HEK293 (cell line): ENCODE measurements around the gene PARPBP.

ENCODE experiments used
- CTCF ChIA-PET: fragments of 350-600 bp; formaldehyde crosslinking; extraction: SDS; loops from one replicate; lab custom pipeline; 2021; ENCODE audit warnings: antibody characterized with exemption; lab: Yijun Ruan, JAX
- POLR2A ChIA-PET: fragments of 300-600 bp; formaldehyde crosslinking; extraction: SDS; loops from one replicate; lab custom pipeline; 2020; ENCODE audit warnings: antibody characterized with exemption, inconsistent platforms; lab: Yijun Ruan, JAX
- H3K27ac ChIP-seq: fragments of 200-500 bp; sonication (Bioruptor generic); 2 replicates; pipeline ENCODE4 v1.5.1; 2014; ENCODE audit warnings: low read depth, low read length, control low read depth, inconsistent platforms; ENCODE audit errors: extremely low read depth
- H3K36me3 ChIP-seq, 2 experiments: fragments of 200-500 bp in 1 of 2; sonication (Bioruptor generic) in 1 of 2; 1 replicate in 1 of 2; 2 replicates in 1 of 2; pipeline ENCODE4 v1.5.1; 2014 to 2017; ENCODE audit warnings: inconsistent platforms in 2 of 2, low read length in 2 of 2; ENCODE audit not compliant: control insufficient read depth in 2 of 2, insufficient read depth in 1 of 2
- H3K4me1 ChIP-seq: fragments of 200-500 bp; sonication (Bioruptor generic); 2 replicates; pipeline ENCODE4 v1.5.1; 2014; ENCODE audit warnings: mild to moderate bottlenecking, low read length, inconsistent platforms; ENCODE audit not compliant: control insufficient read depth, insufficient read depth
- H3K4me3 ChIP-seq: 2 replicates; pipeline ENCODE4 v1.5.1; 2011; ENCODE audit warnings: low read depth, mild to moderate bottlenecking, control low read depth, low read length, moderate library complexity
- H3K9me3 ChIP-seq: fragments of 200-500 bp; sonication (Bioruptor generic); 2 replicates; pipeline ENCODE4 v1.5.1; 2014; ENCODE audit warnings: low read depth, low read length, inconsistent platforms; ENCODE audit not compliant: control insufficient read depth, insufficient read depth
- HOXC10 ChIP-seq: sonication (generic); formaldehyde crosslinking; IDR thresholded peaks from 2 replicates; pipeline ENCODE4 v1.8.1; 2023; ENCODE audit warnings: mild to moderate bottlenecking, missing genetic modification reagents
- REPIN1 ChIP-seq: fragments of 450-650 bp; formaldehyde crosslinking; IDR thresholded peaks from 2 replicates; pipeline ENCODE4 v1.5.1; 2017; ENCODE audit warnings: missing biosample characterization, missing genetic modification characterization, low read depth
- SCRT1 ChIP-seq: fragments of 450-650 bp; formaldehyde crosslinking; IDR thresholded peaks from 2 replicates; pipeline ENCODE4 v1.5.1; 2016; ENCODE audit warnings: missing biosample characterization, missing genetic modification characterization, borderline replicate concordance
- SETDB1 ChIP-seq: IDR thresholded peaks from one replicate; pipeline ENCODE4 v1.6.1; 2017; ENCODE audit warnings: mild to moderate bottlenecking, low read length, moderate library complexity, mixed read lengths; ENCODE audit not compliant: insufficient read length
- SP3 ChIP-seq: fragments of 450-650 bp; formaldehyde crosslinking; IDR thresholded peaks from 2 replicates; pipeline ENCODE4 v1.5.1; 2016; ENCODE audit warnings: missing biosample characterization, missing genetic modification characterization
- ZNF138 ChIP-seq: fragments of 450-650 bp; formaldehyde crosslinking; IDR thresholded peaks from 2 replicates; pipeline ENCODE4 v1.5.1; 2016; ENCODE audit warnings: missing biosample characterization, missing genetic modification characterization, borderline replicate concordance
- ZNF202 ChIP-seq: fragments of 450-650 bp; formaldehyde crosslinking; IDR thresholded peaks from 2 replicates; pipeline ENCODE4 v1.5.1; 2016; ENCODE audit warnings: missing biosample characterization, missing genetic modification characterization, borderline replicate concordance
- ZNF223 ChIP-seq: fragments of 450-650 bp; formaldehyde crosslinking; IDR thresholded peaks from 2 replicates; pipeline ENCODE4 v1.5.1; 2016; ENCODE audit warnings: missing biosample characterization, missing genetic modification characterization
- ZNF266 ChIP-seq: fragments of 450-650 bp; formaldehyde crosslinking; IDR thresholded peaks from 2 replicates; pipeline ENCODE4 v1.5.1; 2016; ENCODE audit warnings: missing biosample characterization, missing genetic modification characterization, low read depth
- ZNF292 ChIP-seq: fragments of 450-650 bp; formaldehyde crosslinking; IDR thresholded peaks from 2 replicates; pipeline ENCODE4 v1.5.1; 2016; ENCODE audit warnings: low read depth, missing biosample characterization, missing genetic modification characterization, borderline replicate concordance
- ZNF324 ChIP-seq: fragments of 450-650 bp; formaldehyde crosslinking; IDR thresholded peaks from 2 replicates; pipeline ENCODE4 v1.5.1; 2016; ENCODE audit warnings: missing biosample characterization, missing genetic modification characterization
- ZNF501 ChIP-seq: fragments of 450-650 bp; formaldehyde crosslinking; IDR thresholded peaks from 2 replicates; pipeline ENCODE4 v1.5.1; 2016; ENCODE audit warnings: missing biosample characterization, missing genetic modification characterization
- ZNF530 ChIP-seq: fragments of 450-650 bp; formaldehyde crosslinking; IDR thresholded peaks from 2 replicates; pipeline ENCODE4 v1.5.1; 2016; ENCODE audit warnings: low read depth, missing biosample characterization, missing genetic modification characterization
- ZNF654 ChIP-seq: fragments of 450-650 bp; formaldehyde crosslinking; IDR thresholded peaks from 2 replicates; pipeline ENCODE4 v1.5.1; 2016; ENCODE audit warnings: low read depth, missing biosample characterization, missing genetic modification characterization
- ZNF660 ChIP-seq: fragments of 450-650 bp; IDR thresholded peaks from 2 replicates; pipeline ENCODE4 v1.5.1; 2018; ENCODE audit warnings: missing biosample characterization, mild to moderate bottlenecking, missing genetic modification characterization
- ZNF664 ChIP-seq: fragments of 450-650 bp; formaldehyde crosslinking; IDR thresholded peaks from 2 replicates; pipeline ENCODE4 v1.5.1; 2016; ENCODE audit warnings: missing biosample characterization, missing genetic modification characterization
- ZNF76 ChIP-seq: fragments of 450-650 bp; formaldehyde crosslinking; IDR thresholded peaks from 2 replicates; pipeline ENCODE4; 2016; ENCODE audit warnings: low read depth, missing biosample characterization, missing genetic modification characterization, borderline replicate concordance
- ZNF776 ChIP-seq: fragments of 450-650 bp; formaldehyde crosslinking; IDR thresholded peaks from 2 replicates; pipeline ENCODE4 v1.5.0; 2017; ENCODE audit warnings: missing biosample characterization, missing genetic modification characterization, borderline replicate concordance
- ZXDB ChIP-seq: fragments of 450-650 bp; formaldehyde crosslinking; IDR thresholded peaks from 2 replicates; pipeline ENCODE4 v1.5.1; 2016; ENCODE audit warnings: missing biosample characterization, missing genetic modification characterization
- TF ChIP-seq, protein P1 (sequence below): fragments of 450-650 bp; formaldehyde crosslinking; IDR thresholded peaks from 2 replicates; pipeline ENCODE4 v1.5.1; 2017; ENCODE audit warnings: missing biosample characterization, missing genetic modification characterization
- TF ChIP-seq, protein P2 (sequence below): fragments of 450-650 bp; formaldehyde crosslinking; IDR thresholded peaks from 2 replicates; pipeline ENCODE4 v1.5.0; 2017; ENCODE audit warnings: missing biosample characterization, missing genetic modification characterization, borderline replicate concordance
- TF ChIP-seq, protein P3 (sequence below): fragments of 450-650 bp; formaldehyde crosslinking; IDR thresholded peaks from 2 replicates; pipeline ENCODE4 v1.5.1; 2017; ENCODE audit warnings: missing biosample characterization, missing genetic modification characterization
- TF ChIP-seq, protein P4 (sequence below): fragments of 450-650 bp; formaldehyde crosslinking; IDR thresholded peaks from 2 replicates; pipeline ENCODE4 v1.5.1; 2016; ENCODE audit warnings: missing biosample characterization, missing genetic modification characterization

The PARPBP gene

DNA sequence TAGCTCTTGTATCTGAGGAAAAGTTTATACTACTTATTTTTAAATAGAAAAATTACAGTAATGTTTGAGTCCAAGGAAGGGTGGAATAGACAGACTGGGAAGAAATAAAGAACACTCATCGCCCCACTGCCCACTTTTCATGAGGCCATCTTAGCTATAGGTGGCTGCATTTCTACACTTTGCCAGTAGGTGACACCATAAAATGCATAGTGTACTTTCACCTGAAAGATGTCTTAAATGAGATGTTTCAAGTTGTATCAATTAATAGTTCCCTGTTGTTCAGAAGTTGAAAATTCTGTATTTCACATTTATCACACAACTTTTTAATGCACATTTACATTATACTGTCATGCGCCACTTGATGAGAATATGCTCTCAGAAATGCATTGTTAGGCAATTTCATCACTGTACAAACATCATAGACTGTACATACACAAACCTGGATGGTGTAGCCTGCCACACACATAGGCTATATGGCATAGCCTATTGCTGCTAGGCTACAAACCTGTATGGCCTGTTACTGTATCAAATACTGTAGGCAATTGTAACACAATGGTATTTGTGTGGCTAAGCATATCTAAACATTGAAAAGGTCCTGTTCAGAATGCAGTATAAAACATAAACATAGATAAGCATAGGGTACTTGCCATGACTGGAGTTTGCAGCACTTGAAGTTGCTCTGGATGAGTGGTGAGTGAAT, 50.1 kb downstream of the PARPBP start:
- no peak overlapping the region for H3K27ac ChIP-seq
- POLR2A ChIA-PET: no interaction called here

DNA sequence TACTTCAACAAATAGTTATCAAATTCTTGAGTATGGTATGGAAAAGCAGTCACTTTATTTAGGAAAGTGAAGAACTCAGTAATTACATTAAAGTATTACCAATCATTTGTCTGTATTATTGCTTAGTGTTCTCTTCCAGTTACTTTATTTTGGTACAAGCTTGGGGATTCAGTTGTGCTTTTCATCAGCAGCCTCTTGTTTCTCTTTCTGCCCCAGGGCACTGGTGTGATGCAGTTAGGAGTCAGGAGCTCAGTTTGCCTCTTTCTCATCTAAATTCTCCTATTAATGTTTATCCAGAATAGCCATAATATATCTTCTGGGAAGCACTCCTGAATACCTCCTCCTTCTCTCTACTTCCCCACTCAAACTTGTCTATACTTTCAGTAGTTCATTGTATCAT, 52.0 kb downstream of the PARPBP start:
- Histone ChIP-seq H3K4me3 (no peak overlapping the region), H3K9me3 (no peaks in the 10 kb centered on the region), H3K4me1 (no peaks in the 10 kb centered on the region), H3K36me3 (peaks cover 9 to 14% of the 10 kb centered on the region in 2 experiments; a peak in 2 of 3 replicates)
- POLR2A ChIA-PET: interaction anchor here (0.6 kb wide), 1 partner anchor 36 kb away, joined by 3 read pairs; no protein-coding TSS in a partner anchor
- CTCF ChIA-PET: interaction anchor here (0.6 to 1.2 kb wide), 3 partner anchors 9 to 132 kb away, joined by 3 to 4 read pairs (median 3); no protein-coding TSS in a partner anchor
- TF ChIP-seq ZNF292 (tag by site-specific recombination) (no peak), ZNF776 (tag by site-specific recombination) (no peak), ZXDB (tag by site-specific recombination) (no peak), ZNF138 (tag by site-specific recombination) (no peak), ZNF223 (tag by site-specific recombination) (no peak), ZNF266 (no peak), ZNF660 (tag by site-specific recombination) (no peak), ZNF501 (tag by site-specific recombination) (no peak), ZNF202 (no peak)
- TF ChIP-seq, protein P1, sequence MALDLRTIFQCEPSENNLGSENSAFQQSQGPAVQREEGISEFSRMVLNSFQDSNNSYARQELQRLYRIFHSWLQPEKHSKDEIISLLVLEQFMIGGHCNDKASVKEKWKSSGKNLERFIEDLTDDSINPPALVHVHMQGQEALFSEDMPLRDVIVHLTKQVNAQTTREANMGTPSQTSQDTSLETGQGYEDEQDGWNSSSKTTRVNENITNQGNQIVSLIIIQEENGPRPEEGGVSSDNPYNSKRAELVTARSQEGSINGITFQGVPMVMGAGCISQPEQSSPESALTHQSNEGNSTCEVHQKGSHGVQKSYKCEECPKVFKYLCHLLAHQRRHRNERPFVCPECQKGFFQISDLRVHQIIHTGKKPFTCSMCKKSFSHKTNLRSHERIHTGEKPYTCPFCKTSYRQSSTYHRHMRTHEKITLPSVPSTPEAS (tag by site-specific recombination): no peak
- TF ChIP-seq, all 188 proteins: peak for 0
- H3K27ac ChIP-seq: no peak overlapping the region

More for the DNA sequence above, 50.1 kb downstream of the PARPBP start:
- Histone ChIP-seq H3K4me3 (no peak overlapping the region), H3K9me3 (no peaks in the 10 kb centered on the region), H3K36me3 (peaks cover 11 to 15% of the 10 kb centered on the region in 2 experiments; a peak in 1 of 3 replicates)
- CTCF ChIA-PET: interaction anchor here (0.6 to 1.7 kb wide), 16 partner anchors 8 to 611 kb away, joined by 3 to 7 read pairs (median 4); no protein-coding TSS in a partner anchor
- no peak for TF ChIP-seq SCRT1 (tag by site-specific recombination)
- no peak for TF ChIP-seq SP3
- peak; percentile 37; the same call in 1 of the 2 replicates for TF ChIP-seq ZNF664
- TF ChIP-seq ZNF654: peak; percentile 49
- TF ChIP-seq SETDB1: no peak
- TF ChIP-seq, all 188 proteins: peak for 2
- no peaks in the 10 kb centered on the region for H3K4me1 ChIP-seq

DNA sequence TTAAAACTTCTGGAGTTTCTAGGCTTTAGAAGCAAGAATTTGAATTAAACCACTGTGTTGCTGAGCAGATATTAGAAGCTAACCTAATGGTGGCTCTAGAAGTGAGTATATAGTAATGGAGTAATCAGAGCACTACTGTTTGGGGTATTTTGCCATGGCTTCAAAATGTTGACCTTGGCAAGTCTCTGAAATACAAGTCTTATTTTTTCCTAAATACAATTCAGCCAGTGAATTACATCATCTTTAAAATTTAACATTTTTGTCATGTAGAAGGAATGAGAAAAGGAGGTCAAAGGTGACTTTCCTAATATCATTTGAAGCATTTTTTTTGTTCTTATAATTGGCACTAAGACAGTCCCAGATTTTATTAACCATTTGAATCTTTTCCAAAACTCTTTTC, 52.5 kb downstream of the PARPBP start:
- ChIA-PET CTCF (interaction anchor here (0.6 to 1.2 kb wide), 3 partner anchors 9 to 132 kb away, joined by 3 to 4 read pairs (median 3); no protein-coding TSS in a partner anchor), POLR2A (interaction anchor here (0.6 kb wide), 1 partner anchor 36 kb away, joined by 3 read pairs; no protein-coding TSS in a partner anchor)
- TF ChIP-seq ZNF530 (tag by site-specific recombination): no peak
- no peak for TF ChIP-seq HOXC10 (CRISPR knock-in tag)
- TF ChIP-seq ZNF76 (tag by site-specific recombination): no peak
- no peak for TF ChIP-seq REPIN1
- TF ChIP-seq, protein P2, sequence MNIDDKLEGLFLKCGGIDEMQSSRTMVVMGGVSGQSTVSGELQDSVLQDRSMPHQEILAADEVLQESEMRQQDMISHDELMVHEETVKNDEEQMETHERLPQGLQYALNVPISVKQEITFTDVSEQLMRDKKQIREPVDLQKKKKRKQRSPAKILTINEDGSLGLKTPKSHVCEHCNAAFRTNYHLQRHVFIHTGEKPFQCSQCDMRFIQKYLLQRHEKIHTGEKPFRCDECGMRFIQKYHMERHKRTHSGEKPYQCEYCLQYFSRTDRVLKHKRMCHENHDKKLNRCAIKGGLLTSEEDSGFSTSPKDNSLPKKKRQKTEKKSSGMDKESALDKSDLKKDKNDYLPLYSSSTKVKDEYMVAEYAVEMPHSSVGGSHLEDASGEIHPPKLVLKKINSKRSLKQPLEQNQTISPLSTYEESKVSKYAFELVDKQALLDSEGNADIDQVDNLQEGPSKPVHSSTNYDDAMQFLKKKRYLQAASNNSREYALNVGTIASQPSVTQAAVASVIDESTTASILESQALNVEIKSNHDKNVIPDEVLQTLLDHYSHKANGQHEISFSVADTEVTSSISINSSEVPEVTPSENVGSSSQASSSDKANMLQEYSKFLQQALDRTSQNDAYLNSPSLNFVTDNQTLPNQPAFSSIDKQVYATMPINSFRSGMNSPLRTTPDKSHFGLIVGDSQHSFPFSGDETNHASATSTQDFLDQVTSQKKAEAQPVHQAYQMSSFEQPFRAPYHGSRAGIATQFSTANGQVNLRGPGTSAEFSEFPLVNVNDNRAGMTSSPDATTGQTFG: no peak
- TF ChIP-seq, protein P3, sequence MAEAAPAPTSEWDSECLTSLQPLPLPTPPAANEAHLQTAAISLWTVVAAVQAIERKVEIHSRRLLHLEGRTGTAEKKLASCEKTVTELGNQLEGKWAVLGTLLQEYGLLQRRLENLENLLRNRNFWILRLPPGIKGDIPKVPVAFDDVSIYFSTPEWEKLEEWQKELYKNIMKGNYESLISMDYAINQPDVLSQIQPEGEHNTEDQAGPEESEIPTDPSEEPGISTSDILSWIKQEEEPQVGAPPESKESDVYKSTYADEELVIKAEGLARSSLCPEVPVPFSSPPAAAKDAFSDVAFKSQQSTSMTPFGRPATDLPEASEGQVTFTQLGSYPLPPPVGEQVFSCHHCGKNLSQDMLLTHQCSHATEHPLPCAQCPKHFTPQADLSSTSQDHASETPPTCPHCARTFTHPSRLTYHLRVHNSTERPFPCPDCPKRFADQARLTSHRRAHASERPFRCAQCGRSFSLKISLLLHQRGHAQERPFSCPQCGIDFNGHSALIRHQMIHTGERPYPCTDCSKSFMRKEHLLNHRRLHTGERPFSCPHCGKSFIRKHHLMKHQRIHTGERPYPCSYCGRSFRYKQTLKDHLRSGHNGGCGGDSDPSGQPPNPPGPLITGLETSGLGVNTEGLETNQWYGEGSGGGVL (tag by site-specific recombination): no peak
- TF ChIP-seq ZNF324: no peak
- TF ChIP-seq ZNF138 (tag by site-specific recombination): no peak
- TF ChIP-seq, protein P4, sequence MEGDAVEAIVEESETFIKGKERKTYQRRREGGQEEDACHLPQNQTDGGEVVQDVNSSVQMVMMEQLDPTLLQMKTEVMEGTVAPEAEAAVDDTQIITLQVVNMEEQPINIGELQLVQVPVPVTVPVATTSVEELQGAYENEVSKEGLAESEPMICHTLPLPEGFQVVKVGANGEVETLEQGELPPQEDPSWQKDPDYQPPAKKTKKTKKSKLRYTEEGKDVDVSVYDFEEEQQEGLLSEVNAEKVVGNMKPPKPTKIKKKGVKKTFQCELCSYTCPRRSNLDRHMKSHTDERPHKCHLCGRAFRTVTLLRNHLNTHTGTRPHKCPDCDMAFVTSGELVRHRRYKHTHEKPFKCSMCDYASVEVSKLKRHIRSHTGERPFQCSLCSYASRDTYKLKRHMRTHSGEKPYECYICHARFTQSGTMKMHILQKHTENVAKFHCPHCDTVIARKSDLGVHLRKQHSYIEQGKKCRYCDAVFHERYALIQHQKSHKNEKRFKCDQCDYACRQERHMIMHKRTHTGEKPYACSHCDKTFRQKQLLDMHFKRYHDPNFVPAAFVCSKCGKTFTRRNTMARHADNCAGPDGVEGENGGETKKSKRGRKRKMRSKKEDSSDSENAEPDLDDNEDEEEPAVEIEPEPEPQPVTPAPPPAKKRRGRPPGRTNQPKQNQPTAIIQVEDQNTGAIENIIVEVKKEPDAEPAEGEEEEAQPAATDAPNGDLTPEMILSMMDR (tag by site-specific recombination): no peak
- Histone ChIP-seq H3K9me3 (no peaks in the 10 kb centered on the region), H3K27ac (no peak overlapping the region), H3K4me1 (no peaks in the 10 kb centered on the region), H3K4me3 (no peak overlapping the region), H3K36me3 (peaks cover 9 to 14% of the 10 kb centered on the region in 2 experiments; a peak in 2 of 3 replicates)
